Lower leg skin (tissue), 4 donors: Measurements from ENCODE around the gene IER3IP1. TPM values are rescaled to one million over a fixed set of nuclear protein-coding genes. Genes with fewer than 3 reads are reported as not detected.

Source experiments
- DNase-seq, 2 donors: peaks; one replicate each; pipeline ENCODE4 v3.0.0-alpha.2; 2019; ENCODE audit warnings: low spot score in 2 of 2
- H3K4me3 ChIP-seq: fragments of 200-600 bp; sonication (generic); 2 replicates; pipeline ENCODE4 v1.5.1; 2017; ENCODE audit warnings: mild to moderate bottlenecking, low read depth; ENCODE audit not compliant: poor library complexity, severe bottlenecking
- POLR2A ChIP-seq, 2 donors: fragments of 450-650 bp; IDR thresholded peaks; one replicate each; pipeline ENCODE4 v1.6.1; 2016 to 2017; ENCODE audit warnings: antibody characterized with exemption in 2 of 2, mild to moderate bottlenecking in 1 of 2, moderate library complexity in 1 of 2
- WGBS, 2 donors: methylation state at CpG; one replicate each; pipeline ENCODE4 v1.1.5; 2018; 5-methylcytosine and 5-hydroxymethylcytosine counted together
- intact Hi-C: fragments of 100-400 bp; cut with DNase I; formaldehyde crosslinking; loops from one replicate; pipeline ENCODE4 v1.15.0; 2023; ENCODE audit warnings: low total_unique reads
- total RNA-seq, 4 donors: library from RNA; depleted of rRNA; stranded (reverse); fragments of >200 nt; gene quantifications; one replicate each; pipeline ENCODE4 v1.1.0, GENCODE V29; 2016
- TF ChIP-seq, protein P1 (sequence below), 3 donors: fragments of 450-650 bp; IDR thresholded peaks; one replicate each; pipeline ENCODE4 v1.5.1; 2016; ENCODE audit warnings: antibody characterized with exemption in 3 of 3, mild to moderate bottlenecking in 3 of 3, moderate library complexity in 2 of 3

The IER3IP1 gene
- total RNA-seq, 4 donors from 2014 or later: 7.1 to 14.5 (median 11.2) TPM

GRCh38 chr18:47110492-47111274, 65.5 kb downstream of the IER3IP1 start:
- TF ChIP-seq POLR2A (IDR thresholded peaks at IDR 0.05): no peak
- TF ChIP-seq, protein P1, sequence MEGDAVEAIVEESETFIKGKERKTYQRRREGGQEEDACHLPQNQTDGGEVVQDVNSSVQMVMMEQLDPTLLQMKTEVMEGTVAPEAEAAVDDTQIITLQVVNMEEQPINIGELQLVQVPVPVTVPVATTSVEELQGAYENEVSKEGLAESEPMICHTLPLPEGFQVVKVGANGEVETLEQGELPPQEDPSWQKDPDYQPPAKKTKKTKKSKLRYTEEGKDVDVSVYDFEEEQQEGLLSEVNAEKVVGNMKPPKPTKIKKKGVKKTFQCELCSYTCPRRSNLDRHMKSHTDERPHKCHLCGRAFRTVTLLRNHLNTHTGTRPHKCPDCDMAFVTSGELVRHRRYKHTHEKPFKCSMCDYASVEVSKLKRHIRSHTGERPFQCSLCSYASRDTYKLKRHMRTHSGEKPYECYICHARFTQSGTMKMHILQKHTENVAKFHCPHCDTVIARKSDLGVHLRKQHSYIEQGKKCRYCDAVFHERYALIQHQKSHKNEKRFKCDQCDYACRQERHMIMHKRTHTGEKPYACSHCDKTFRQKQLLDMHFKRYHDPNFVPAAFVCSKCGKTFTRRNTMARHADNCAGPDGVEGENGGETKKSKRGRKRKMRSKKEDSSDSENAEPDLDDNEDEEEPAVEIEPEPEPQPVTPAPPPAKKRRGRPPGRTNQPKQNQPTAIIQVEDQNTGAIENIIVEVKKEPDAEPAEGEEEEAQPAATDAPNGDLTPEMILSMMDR (IDR thresholded peaks at IDR 0.05): no peak
- H3K4me3 ChIP-seq: no peak overlapping the region
- 90 to 94% methylated on average over 6 of the region's 6 CpGs for WGBS, 2 donors
- intact Hi-C loops: no loop called here
- no peak for DNase-seq

DNA sequence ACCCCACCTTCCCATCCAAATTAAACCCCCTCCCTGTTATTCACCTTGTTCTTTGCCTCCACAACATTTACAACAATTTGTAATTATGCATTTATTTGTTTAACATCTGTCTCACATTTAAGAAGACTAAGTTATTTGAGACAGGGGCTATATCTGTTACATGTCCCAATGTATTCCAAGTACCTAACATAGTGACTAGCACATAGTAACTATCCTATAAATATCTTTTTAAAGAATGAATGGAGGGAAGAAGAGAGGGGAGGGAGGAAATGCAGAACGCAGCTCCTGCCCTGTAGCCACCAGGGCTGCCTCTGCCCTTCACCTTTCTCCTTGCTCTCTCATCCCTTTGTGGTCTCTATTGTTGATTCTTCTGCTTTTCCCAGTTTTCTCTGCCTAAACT, 66.4 kb downstream of the IER3IP1 start:
- WGBS, 2 donors: 76 to 78% methylated on average over 1 of the region's 1 CpG
- intact Hi-C loops: loop anchor here (10.0 kb wide), 2 partner anchors 75 to 635 kb away; no protein-coding TSS in a partner anchor
- TF ChIP-seq, protein P1 (IDR thresholded peaks at IDR 0.05): no peak
- no peak for TF ChIP-seq POLR2A (IDR thresholded peaks at IDR 0.05)

GRCh38 chr18:47108998-47109405, 67.2 kb downstream of the IER3IP1 start:
- DNase-seq: no peak
- 87 to 89% methylated on average over 7 of the region's 7 CpGs for WGBS, 2 donors
- no peak overlapping the region for H3K4me3 ChIP-seq
- intact Hi-C loops: loop anchor here (10.0 kb wide), 2 partner anchors 76 to 636 kb away; no protein-coding TSS in a partner anchor
- TF ChIP-seq POLR2A (IDR thresholded peaks at IDR 0.05): no peak
- TF ChIP-seq, protein P1 (IDR thresholded peaks at IDR 0.05): no peak

More for the DNA sequence above, 66.4 kb downstream of the IER3IP1 start:
- H3K4me3 ChIP-seq: no peak overlapping the region
- no peak for DNase-seq

DNA sequence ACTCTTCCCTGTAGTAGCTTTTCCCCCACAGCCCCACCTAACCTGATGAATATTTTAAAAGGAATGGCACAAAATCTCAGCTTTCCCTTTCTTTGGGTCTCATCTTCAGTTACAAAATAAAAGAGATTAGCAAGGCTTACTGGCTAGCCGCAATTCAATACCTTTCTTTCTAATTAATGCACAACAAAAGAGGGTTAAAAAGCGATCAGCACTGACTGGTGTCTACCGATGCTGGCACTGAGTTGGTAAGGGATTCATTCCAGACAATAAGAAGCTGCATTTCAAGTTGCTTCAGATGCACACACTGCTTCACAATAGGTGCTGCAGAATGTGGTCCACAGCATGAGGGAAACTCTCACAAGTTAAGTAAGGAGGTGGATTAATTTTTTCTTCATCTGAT, 67.8 kb downstream of the IER3IP1 start:
- WGBS, 2 donors: 75 to 78% methylated on average over 3 of the region's 3 CpGs
- intact Hi-C loops: loop anchor here (10.0 kb wide), 2 partner anchors 76 to 636 kb away; no protein-coding TSS in a partner anchor
- DNase-seq: no peak
- TF ChIP-seq, protein P1 (IDR thresholded peaks at IDR 0.05): no peak
- no peak for TF ChIP-seq POLR2A (IDR thresholded peaks at IDR 0.05)
- H3K4me3 ChIP-seq: no peak overlapping the region

Other genes starting within 250 kb of the IER3IP1 start
- not detected for gene ELOA2, start 140.7 kb downstream of the IER3IP1 start, total RNA-seq
- gene HDHD2, start 25.9 kb downstream of the IER3IP1 start, total RNA-seq: 10 to 100 TPM; 12.9 to 30.0 (median 15.9) TPM
- gene SKOR2, start 75.3 kb upstream of the IER3IP1 start, total RNA-seq: not detected